Adrenal gland (tissue), 12 donors: ENCODE data around the gene CD300H. TPM values are rescaled to one million over a fixed set of nuclear protein-coding genes. Genes with fewer than 3 reads are reported as not detected.
A peak's percentile ranks its signal among the peaks of the same experiment; 100 is the strongest.

ENCODE experiments used
- DNase-seq, 7 donors: peaks; one replicate each; pipeline ENCODE4 v3.0.0-alpha.2; 2019 to 2020
- H3K27ac ChIP-seq, 5 donors: fragments of 200-600 bp; sonication (generic) in 4 of 5; 1 replicate in 3 of 5; 2 replicates in 2 of 5; pipeline versions ENCODE4 v1.5.1 to v1.8.0; 2016 to 2020; ENCODE audit warnings: mild to moderate bottlenecking in 1 of 5
- H3K27me3 ChIP-seq: fragments of 200-600 bp; 2 replicates; pipeline ENCODE4 v1.8.0; 2021
- H3K36me3 ChIP-seq, 2 donors: fragments of 200-600 bp; replicated peaks in 1 of 2; 1 replicate in 1 of 2; 2 replicates in 1 of 2; pipeline versions ENCODE4 v1.5.1 to v1.8.0; 2018 to 2022
- H3K4me1 ChIP-seq, 2 donors: fragments of 200-600 bp; replicated peaks in 1 of 2; 1 replicate in 1 of 2; 2 replicates in 1 of 2; pipeline versions ENCODE4 v1.5.1 to v1.8.0; 2018 to 2021
- H3K4me3 ChIP-seq, 4 donors: fragments of 200-600 bp; sonication (generic) in 3 of 4; one replicate each; pipeline ENCODE4 v1.5.1; 2016 to 2018
- H3K9me3 ChIP-seq, 3 donors: fragments of 200-600 bp; sonication (generic) in 1 of 3; replicated peaks in 1 of 3; 1 replicate in 2 of 3; 2 replicates in 1 of 3; pipeline versions ENCODE4 v1.5.1 to v1.8.0; 2016 to 2021
- CTCF ChIP-seq, 6 experiments: fragments of 450-650 bp in 4 of 6; fragments of 200-600 bp in 2 of 6; sonication (generic) in 1 of 6; IDR thresholded peaks; 1 replicate in 5 of 6; 2 replicates in 1 of 6; pipeline versions ENCODE4 v1.5.1 to v1.8.0; 2016 to 2021; ENCODE audit warnings: antibody characterized with exemption in 6 of 6, mild to moderate bottlenecking in 2 of 6, moderate library complexity in 1 of 6
- POLR2A ChIP-seq, 2 donors: fragments of 450-650 bp; IDR thresholded peaks; one replicate each; pipeline ENCODE4 v1.6.1; 2017; ENCODE audit warnings: antibody characterized with exemption in 2 of 2, mild to moderate bottlenecking in 2 of 2, moderate library complexity in 1 of 2
- WGBS, 4 donors: extraction: QIAGEN DNeasy Blood & Tissue Kit in 2 of 4; methylation state at CpG; one replicate each; pipeline versions ENCODE4 v1.1.5 to v1.1.7; 2013 to 2017; 5-methylcytosine and 5-hydroxymethylcytosine counted together
- intact Hi-C, 2 donors: fragments of 100-400 bp; cut with DNase I; formaldehyde crosslinking; loops; one replicate each; pipeline versions ENCODE4 v1.14.1 to v1.15.0; 2022 to 2023
- polyA plus RNA-seq, 3 donors: library from polyadenylated mRNA; stranded (reverse); fragments of 200-250 nt in 2 of 3; fragments of 350-450 nt in 1 of 3; fragmentation: Illumina TruSeq in 1 of 3; extraction: RNeasy Lipid Tissue Mini Kit (QIAGEN cat#74804) in 1 of 3; gene quantifications; one replicate each; pipeline ENCODE4 v1.2.3, GENCODE V29; 2013 to 2014
- total RNA-seq, 9 donors: library from RNA; depleted of rRNA in 4 of 9; stranded (reverse); fragments of >200 nt in 4 of 9; fragments of 120-200 nt in 1 of 9; fragmentation: NEBNext Ultra II Directional in 1 of 9; extraction: Animal tissue kit (Norgen Biotek cat#: 25700) in 1 of 9; gene quantifications; one replicate each; pipeline versions ENCODE4 v1.1.0 to v1.2.4, GENCODE V29; 2013 to 2023
- donor health status: healthy with polysubstance abuse.
- donor health status: Bipolar disorder and iron deficiency.
- donor health status: DM: yes; HTN: yes; CAD: no.
- donor health status: DM: no; HTN: no; CAD: no.
- donor health status: DM: no; HTN: no; CAD: no.
- donor health status: DM: yes; HTN: yes; CAD: no.

CD300H gene
- total and polyA plus RNA-seq, 12 donors: not detected

GRCh38 chr17:74547736-74548135 is 19.6 kb downstream of the CD300H start:
- H3K27ac ChIP-seq: no peak overlapping the region
- no peaks in the 10 kb centered on the region for H3K27me3 ChIP-seq
- WGBS, 4 donors: 70 to 93% (median 81%) methylated on average over 3 of the region's 3 CpGs
- no peaks in the 10 kb centered on the region for H3K4me1 ChIP-seq
- no peak overlapping the region for H3K4me3 ChIP-seq
- H3K9me3 ChIP-seq: no peaks in the 10 kb centered on the region
- TF ChIP-seq CTCF (IDR thresholded peaks at IDR 0.05) (no peak), POLR2A (IDR thresholded peaks at IDR 0.05) (no peak)
- DNase-seq: no peak
- no peaks in the 10 kb centered on the region for H3K36me3 ChIP-seq
- intact Hi-C loops: no loop called here

DNA sequence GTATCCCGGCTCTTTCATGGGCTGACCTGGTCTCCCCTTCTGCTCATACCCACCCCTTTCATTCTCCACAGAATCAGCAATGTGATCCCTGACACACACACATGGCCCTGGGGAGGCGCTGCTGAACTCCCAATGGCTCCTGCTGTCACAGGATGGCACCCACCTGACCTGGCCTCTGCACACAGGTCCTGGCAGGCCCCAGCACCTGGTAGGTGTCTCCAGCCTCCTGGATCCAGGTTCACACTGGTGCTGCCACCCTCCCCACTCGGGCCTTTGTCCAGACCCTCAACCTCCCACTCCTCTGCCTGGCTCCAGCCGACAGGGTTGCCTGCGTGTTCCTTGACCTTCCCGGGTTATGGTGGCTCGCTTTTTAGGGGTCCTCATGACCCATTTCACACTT is 20.0 kb downstream of the CD300H start:
- Histone ChIP-seq H3K36me3 (no peaks in the 10 kb centered on the region), H3K9me3 (no peaks in the 10 kb centered on the region), H3K4me3 (no peak overlapping the region), H3K4me1 (no peaks in the 10 kb centered on the region), H3K27ac (no peak overlapping the region), H3K27me3 (no peaks in the 10 kb centered on the region)
- 82 to 92% (median 87%) methylated on average over 6 to 7 of the region's 7 CpGs for whole genome bisulfite sequencing, 4 donors
- no peak for DNase-seq
- TF ChIP-seq POLR2A (IDR thresholded peaks at IDR 0.05) (no peak), CTCF (IDR thresholded peaks at IDR 0.05) (no peak)
- intact Hi-C loops: no loop called here

DNA sequence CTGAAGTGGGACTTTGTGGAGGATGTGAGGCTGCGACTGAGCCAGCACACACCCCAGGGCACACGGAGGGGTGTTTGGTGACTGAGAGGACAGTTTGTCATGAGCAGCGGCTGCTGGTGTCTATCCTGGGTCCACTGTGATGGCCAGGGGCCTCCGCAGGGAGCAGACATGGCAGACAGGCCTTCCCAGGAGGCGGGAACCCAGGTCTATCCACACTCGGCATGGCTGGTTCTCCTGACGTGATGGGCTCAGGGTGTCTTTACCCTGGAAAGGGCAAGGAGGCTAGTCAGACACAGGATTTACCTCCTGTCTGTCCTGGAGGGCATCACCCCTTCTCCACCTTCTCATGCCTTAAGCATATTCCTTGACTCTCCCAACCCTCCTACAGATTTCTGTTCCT is 20.7 kb downstream of the CD300H start:
- 63 to 86% (median 74%) methylated on average over 2 to 7 of the region's 7 CpGs for WGBS, 4 donors
- no peaks in the 10 kb centered on the region for H3K4me1 ChIP-seq
- no peaks in the 10 kb centered on the region for H3K27me3 ChIP-seq
- TF ChIP-seq CTCF (IDR thresholded peaks at IDR 0.05): no peak
- no peak for TF ChIP-seq POLR2A (IDR thresholded peaks at IDR 0.05)
- DNase-seq: no peak
- no peaks in the 10 kb centered on the region for H3K36me3 ChIP-seq
- H3K4me3 ChIP-seq: no peak overlapping the region
- H3K9me3 ChIP-seq: no peaks in the 10 kb centered on the region
- intact Hi-C loops: no loop called here
- peak overlapping the region in 1 of 5 donors; percentile 72 for H3K27ac ChIP-seq

DNA sequence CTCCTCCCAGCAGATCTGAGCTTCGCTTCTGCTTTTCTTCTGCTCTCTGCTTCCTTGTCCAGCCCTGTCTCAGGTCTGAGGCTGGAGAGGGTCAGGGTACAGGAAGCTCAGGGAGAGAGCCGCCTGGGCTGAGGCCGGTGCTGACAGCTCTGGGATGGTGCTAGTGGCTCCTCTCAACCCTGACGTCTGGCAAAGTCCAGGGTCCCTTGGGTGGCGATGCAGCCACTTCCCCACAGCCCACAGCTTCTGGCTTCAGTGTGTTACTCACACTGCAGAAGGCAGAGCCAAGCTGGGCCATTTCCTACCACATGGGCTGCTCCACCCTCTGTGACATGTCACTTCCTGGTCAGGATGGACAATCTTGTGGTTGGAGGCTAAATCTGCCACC is 21.5 kb downstream of the CD300H start, which contains the start of gene CD300C:
Gene CD300C, minus strand, starts transcription at position 273 of the 388 bp plus-strand sequence. CDS start 333 bp downstream, outside the sequence.
- peak in 3 of 7 donors; percentile 23 to 48 (median 34) for DNase-seq
- intact Hi-C loops: no loop called here
- Histone ChIP-seq H3K4me1 (no peaks in the 10 kb centered on the region), H3K27me3 (no peaks in the 10 kb centered on the region), H3K36me3 (no peaks in the 10 kb centered on the region), H3K9me3 (no peaks in the 10 kb centered on the region), H3K4me3 (peak within 1 kb of the TSS in 1 of 4 donors; percentile 7), H3K27ac (peak within 1 kb of the TSS in 2 of 5 donors; percentile 8 to 72)
- 60 to 71% (median 66%) methylated on average over 3 to 5 of the region's 5 CpGs for WGBS, 4 donors
- TF ChIP-seq CTCF (IDR thresholded peaks at IDR 0.05): no peak
- TF ChIP-seq POLR2A (IDR thresholded peaks at IDR 0.05): no peak
